AG09309 (cell line): ENCODE results near the gene ESF1.

Experiments
- DNase-seq: peaks from one replicate; pipeline ENCODE4 v3.0.0-alpha.2; 2010; ENCODE audit warnings: low read depth
- H3K4me3 ChIP-seq: 2 replicates; pipeline ENCODE4 v1.5.1; 2011; ENCODE audit warnings: mild to moderate bottlenecking, low read depth, low read length, moderate library complexity; ENCODE audit not compliant: control insufficient read depth
- TF ChIP-seq, protein P1 (sequence below): IDR thresholded peaks from 2 replicates; pipeline ENCODE4 v1.5.1; 2011; ENCODE audit warnings: mild to moderate bottlenecking, low read depth, low read length, inconsistent platforms; ENCODE audit not compliant: insufficient read depth, control insufficient read depth; ENCODE audit errors: missing control alignments

ESF1 gene

DNA sequence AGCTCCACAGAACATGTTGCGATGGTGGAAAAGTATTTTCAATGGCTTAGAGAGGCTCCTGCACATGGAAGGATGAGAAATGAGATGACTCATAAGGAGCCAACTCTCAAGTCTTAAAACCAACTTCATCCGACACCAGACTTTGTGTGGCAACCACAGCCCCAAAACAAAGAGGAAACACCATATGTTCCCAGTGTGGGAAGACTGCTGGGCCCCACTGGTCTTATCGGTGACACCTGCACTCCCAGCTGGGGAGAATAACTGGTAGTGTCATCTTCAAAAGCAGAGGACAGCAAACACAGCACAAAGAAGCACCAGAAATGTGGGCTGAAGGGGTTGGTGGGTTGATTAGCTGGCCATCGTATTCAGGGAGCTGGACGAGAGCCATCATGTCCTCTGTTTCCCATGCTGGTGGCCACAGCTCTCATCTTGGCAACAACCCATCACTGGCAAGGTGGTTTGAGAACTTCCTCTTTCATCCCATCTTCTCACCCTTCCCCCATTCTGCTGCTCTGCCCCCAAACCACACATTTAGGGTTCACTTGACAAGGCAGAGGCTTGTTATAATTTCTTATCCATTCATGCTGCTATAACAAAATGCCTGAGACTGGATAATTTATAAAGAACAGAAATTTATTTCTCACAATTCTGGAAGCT, 100.0 kb downstream of the ESF1 start:
- no peak for DNase-seq
- H3K4me3 ChIP-seq: no peak overlapping the region
- TF ChIP-seq, protein P1, sequence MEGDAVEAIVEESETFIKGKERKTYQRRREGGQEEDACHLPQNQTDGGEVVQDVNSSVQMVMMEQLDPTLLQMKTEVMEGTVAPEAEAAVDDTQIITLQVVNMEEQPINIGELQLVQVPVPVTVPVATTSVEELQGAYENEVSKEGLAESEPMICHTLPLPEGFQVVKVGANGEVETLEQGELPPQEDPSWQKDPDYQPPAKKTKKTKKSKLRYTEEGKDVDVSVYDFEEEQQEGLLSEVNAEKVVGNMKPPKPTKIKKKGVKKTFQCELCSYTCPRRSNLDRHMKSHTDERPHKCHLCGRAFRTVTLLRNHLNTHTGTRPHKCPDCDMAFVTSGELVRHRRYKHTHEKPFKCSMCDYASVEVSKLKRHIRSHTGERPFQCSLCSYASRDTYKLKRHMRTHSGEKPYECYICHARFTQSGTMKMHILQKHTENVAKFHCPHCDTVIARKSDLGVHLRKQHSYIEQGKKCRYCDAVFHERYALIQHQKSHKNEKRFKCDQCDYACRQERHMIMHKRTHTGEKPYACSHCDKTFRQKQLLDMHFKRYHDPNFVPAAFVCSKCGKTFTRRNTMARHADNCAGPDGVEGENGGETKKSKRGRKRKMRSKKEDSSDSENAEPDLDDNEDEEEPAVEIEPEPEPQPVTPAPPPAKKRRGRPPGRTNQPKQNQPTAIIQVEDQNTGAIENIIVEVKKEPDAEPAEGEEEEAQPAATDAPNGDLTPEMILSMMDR: no peak

DNA sequence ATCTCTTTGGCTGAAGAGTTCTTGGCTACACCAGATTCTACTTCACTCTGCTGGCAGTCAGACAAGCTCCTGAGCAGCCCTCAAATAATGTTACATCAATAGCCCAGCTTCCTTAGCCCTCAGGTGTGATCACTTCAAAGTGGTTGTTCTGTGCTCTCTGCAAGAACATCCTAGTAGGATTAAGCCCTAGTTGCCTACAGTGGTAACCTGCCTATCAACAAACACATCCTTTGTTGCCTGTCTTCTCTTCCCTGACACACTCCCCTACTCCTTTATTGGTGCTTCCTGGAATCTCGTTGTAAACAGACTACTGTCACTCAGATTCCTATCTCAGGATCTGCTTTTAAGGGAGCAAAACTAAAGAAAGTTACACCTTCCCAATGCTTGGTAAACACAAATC, 100.9 kb downstream of the ESF1 start:
- H3K4me3 ChIP-seq: no peak overlapping the region

DNA sequence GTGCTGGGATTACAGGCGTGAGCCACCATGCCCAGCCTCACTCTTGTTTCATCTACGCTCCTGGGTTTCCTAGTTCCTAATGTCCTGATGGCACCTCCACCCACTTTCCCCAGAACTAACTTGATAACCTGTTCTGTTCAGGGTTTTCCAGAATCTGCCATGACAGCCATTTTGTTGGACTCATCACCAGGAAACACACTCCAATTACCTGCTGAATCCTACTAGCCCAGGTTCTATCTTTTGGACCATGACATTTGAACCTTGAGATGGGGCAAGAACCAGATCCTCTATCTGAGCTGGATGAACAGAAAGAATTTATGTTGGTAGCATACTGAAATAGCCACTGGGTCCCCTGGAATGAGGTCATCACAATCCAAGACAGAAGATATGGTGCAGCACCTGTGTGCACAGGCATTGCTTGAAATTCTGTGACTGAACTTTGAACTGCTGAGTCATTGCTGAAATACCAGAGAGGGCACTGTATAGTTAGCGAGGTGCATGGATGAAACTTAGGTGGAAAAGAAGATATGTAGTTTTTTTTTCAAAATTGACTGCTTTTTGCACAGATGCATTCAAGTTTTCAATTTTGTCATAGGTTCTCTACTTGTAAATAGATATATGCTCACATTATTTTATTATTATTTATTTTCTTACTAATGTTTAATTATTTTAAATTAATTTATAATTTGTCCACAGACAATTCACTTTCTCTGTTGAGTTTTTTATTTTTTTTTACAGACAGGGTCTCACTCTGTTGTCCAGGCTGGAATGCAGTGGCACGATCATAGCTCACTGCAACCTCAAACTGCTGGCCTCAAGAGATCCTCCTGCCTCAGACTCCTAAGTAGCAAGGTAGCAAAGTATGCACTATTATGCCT, 103.2 kb downstream of the ESF1 start:
- no peak overlapping the region for H3K4me3 ChIP-seq
- TF ChIP-seq, protein P1: no peak
- DNase-seq: no peak

More for the DNA sequence above, 100.9 kb downstream of the ESF1 start:
- TF ChIP-seq, protein P1: no peak
- DNase-seq: no peak

DNA sequence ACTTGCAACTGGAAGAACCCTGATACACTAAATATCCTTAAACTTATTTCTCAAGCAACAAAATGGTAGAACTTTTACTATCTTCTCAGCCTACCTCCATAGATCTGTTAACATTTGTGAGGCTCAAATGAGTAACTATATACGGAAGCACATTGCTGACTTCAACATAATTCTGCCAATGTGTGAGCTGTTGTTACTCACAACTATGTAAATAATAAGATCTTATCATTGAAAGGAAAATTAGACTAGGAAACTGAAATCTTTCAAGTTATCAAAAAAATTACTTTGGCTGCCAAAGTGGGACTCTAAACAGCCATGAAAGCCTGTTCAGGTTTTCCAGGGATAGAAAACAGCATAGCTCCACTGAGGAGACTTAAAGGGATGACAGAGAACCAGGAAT, 105.8 kb downstream of the ESF1 start:
- H3K4me3 ChIP-seq: no peak overlapping the region
- TF ChIP-seq, protein P1: no peak
- DNase-seq: no peak

DNA sequence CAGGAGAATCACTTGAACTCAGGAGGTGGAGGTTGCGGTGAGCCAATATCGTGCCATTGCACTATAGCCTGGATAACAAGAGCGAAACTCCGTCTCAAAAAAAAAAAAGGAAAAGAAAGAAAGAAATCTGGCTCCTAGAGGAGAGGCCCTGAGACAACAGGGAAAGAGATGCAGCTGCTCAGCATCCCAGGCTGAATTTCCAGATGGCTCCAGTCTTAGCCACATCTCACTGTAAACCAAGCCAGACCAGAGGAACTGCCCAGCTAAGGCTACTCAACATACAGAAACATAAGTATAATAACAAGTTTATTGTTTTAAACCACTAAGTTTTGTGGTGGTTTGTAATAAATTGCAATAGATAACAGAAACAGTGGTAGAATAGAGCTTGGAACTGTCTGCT, 107.5 kb downstream of the ESF1 start:
- no peak for DNase-seq
- TF ChIP-seq, protein P1: no peak

DNA sequence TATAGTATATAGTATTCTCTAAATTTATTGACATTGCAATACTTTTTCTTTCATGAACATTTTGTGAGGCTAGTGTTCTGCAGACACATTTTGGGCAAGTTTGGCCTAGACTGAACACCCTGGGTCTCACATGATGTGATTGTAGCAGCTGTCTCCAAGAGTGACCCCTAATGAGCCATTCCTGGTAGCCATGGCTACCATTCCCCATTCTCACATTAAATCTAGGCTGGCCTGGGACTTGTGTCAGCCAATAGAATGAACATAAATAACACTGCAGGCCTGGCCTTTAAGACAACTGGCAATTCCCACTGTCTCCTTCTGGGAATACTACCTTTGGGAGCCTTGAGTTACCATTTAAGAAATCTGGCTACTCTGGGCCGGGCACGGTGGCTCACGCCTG, 108.0 kb downstream of the ESF1 start:
- DNase-seq: no peak
- no peak overlapping the region for H3K4me3 ChIP-seq
- TF ChIP-seq, protein P1: no peak

More for the DNA sequence above, 107.5 kb downstream of the ESF1 start:
- H3K4me3 ChIP-seq: no peak overlapping the region
